ENCODE measurements around the gene F12. TPM values are rescaled to one million over a fixed set of nuclear protein-coding genes. Genes with fewer than 3 reads are reported as not detected.

F12 gene
- total and polyA plus RNA-seq, 2 donors (not counting 3 experiments of a cell fraction or from before 2014, with no cell fraction given), result 1.00 to 1.4 TPM

DNA sequence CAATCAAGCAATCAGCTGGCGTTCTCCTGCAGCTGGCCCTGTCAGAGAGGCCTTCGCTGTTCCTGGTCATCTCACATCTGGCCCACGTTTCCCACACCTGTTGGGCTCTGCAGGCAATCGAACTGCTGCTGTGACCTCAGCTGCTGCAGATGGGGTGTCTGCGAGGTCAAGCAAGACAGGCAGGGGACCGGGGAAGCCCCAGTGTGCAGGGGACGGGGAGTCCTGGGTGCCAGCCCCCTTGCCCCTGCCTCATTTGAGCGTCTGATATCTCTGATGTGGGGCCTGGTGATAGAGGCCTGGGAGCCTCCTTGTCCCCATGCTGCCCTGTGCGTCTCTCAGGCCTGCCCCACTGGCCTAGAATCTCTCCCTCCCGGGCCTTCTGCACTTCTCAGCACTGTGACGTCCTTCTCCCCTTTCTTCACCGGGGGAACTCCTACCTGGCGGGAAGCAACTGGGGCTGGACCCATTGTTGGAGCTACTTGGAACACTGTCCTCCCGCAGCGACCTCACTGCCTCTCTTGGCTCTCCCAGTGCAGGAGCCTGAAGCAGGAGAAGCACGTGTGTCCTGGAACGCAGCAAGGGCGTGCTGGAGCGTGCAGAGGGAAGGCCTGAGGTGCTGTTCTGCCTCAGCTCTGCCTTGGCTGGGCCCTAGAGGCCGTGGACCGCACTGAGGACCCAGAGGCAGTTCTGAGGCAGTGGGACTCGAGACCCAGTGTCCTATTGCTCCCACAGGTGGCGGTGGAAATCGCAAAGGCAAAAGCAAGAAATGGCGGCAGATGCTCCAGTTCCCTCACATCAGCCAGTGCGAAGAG lies 21.0 kb upstream of the F12 start:
- ChIA-PET CTCF (interaction anchor here (0.8 to 1.6 kb wide), 4 partner anchors 9 to 40 kb away, joined by 3 read pairs; partner anchors contain the start of gene F12), POLR2A (no interaction called here)
- H3K9ac ChIP-seq (replicated peaks; ENCODE audit: extremely low read depth, insufficient read depth, low read length), result no peak overlapping the region
- H4K20me1 ChIP-seq (replicated peaks; ENCODE audit: control insufficient read depth, extremely low read depth, insufficient read depth, low read length), result no peaks in the 10 kb centered on the region
- no peaks in the 10 kb centered on the region for H3K9me3 ChIP-seq (replicated peaks; ENCODE audit: control insufficient read depth, insufficient read depth, low read length)
- peaks cover 11 to 27% of the 10 kb centered on the region in 2 experiments for H3K36me3 ChIP-seq (ENCODE audit: control insufficient read depth in 2 of 2, extremely low read depth in 1 of 2, insufficient read depth in 2 of 2, low read length in 2 of 2)
- DNase-seq (ENCODE audit: low read depth, low spot score) (no peak), FAIRE-seq (no peak)
- H3K79me2 ChIP-seq (ENCODE audit: control insufficient read depth, insufficient read depth, low read length), result peaks cover 27% of the 10 kb centered on the region
- dilution Hi-C loops (cut with MboI; ENCODE audit: extremely low pct_ligation_motif_present, low sequenced_read_pairs), result no loop called here
- H3K9me1 ChIP-seq (replicated peaks; ENCODE audit: control insufficient read depth, extremely low read depth, insufficient read depth, low read length), result no peaks in the 10 kb centered on the region
- BruUV-seq (replicated peaks), result no TSS peak
- no peak overlapping the region for H2AFZ ChIP-seq (ENCODE audit: low read depth, low read length)
- H3K27ac ChIP-seq (ENCODE audit: insufficient read depth, low read depth, low read length), result no peak overlapping the region
- H3K4me1 ChIP-seq (ENCODE audit: control insufficient read depth, extremely low read depth, insufficient read depth, low read length), result peaks cover 12% of the 10 kb centered on the region
- H3K4me2 ChIP-seq (ENCODE audit: insufficient read depth, low read length), result no peak overlapping the region
- no peaks in the 10 kb centered on the region for H3K27me3 ChIP-seq (ENCODE audit: control insufficient read depth in 2 of 2, insufficient read depth in 2 of 2, low read length in 2 of 2)
- no peak overlapping the region for H3K4me3 ChIP-seq (replicated peaks in 1 of 3; ENCODE audit: insufficient read depth in 1 of 3, low read depth in 1 of 3, low read length in 3 of 3)
- TF ChIP-seq FOS (IDR thresholded peaks at IDR 0.05; ENCODE audit: borderline replicate concordance, insufficient read depth, low read length) (no peak), POLR2A (IDR thresholded peaks at IDR 0.05; ENCODE audit: low read depth, low read length) (no peak), GATA2 (IDR thresholded peaks at IDR 0.05; ENCODE audit: insufficient read depth, insufficient read length, low read depth, low read length) (no peak), MYC (IDR thresholded peaks at IDR 0.05; ENCODE audit: low read depth, low read length) (no peak), EZH2 (IDR thresholded peaks at IDR 0.05; ENCODE audit: borderline replicate concordance, low read depth, low read length, severe bottlenecking) (no peak)
- TF ChIP-seq, protein P1, sequence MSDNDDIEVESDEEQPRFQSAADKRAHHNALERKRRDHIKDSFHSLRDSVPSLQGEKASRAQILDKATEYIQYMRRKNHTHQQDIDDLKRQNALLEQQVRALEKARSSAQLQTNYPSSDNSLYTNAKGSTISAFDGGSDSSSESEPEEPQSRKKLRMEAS (IDR thresholded peaks at IDR 0.05; ENCODE audit: insufficient read depth, insufficient read length), result no peak
- TF ChIP-seq, protein P2, sequence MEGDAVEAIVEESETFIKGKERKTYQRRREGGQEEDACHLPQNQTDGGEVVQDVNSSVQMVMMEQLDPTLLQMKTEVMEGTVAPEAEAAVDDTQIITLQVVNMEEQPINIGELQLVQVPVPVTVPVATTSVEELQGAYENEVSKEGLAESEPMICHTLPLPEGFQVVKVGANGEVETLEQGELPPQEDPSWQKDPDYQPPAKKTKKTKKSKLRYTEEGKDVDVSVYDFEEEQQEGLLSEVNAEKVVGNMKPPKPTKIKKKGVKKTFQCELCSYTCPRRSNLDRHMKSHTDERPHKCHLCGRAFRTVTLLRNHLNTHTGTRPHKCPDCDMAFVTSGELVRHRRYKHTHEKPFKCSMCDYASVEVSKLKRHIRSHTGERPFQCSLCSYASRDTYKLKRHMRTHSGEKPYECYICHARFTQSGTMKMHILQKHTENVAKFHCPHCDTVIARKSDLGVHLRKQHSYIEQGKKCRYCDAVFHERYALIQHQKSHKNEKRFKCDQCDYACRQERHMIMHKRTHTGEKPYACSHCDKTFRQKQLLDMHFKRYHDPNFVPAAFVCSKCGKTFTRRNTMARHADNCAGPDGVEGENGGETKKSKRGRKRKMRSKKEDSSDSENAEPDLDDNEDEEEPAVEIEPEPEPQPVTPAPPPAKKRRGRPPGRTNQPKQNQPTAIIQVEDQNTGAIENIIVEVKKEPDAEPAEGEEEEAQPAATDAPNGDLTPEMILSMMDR (IDR thresholded peaks at IDR 0.05; ENCODE audit: extremely low read depth in 1 of 2, insufficient read depth in 1 of 2, low read depth in 1 of 2, low read length in 2 of 2), result no peak
- intact Hi-C loops (cut with micrococcal nuclease), result no loop called here
